ENCODE results near the gene PRDM5.

Gene PRDM5

GRCh38 chr4:120886191-120886590 lies 36.3 kb downstream of the PRDM5 start:
- H4K12ac ChIP-seq (ENCODE audit: low read depth, low read length), result no peak overlapping the region
- H3K9ac ChIP-seq (ENCODE audit: low read length), result no peak overlapping the region
- no peak overlapping the region for H2BK120ac ChIP-seq (ENCODE audit: insufficient read depth, low read length, poor library complexity)
- H3K4ac ChIP-seq (ENCODE audit: low read depth, low read length), result no peak overlapping the region
- H4K91ac ChIP-seq (ENCODE audit: low read depth, low read length), result no peak overlapping the region
- H3K4me3 ChIP-seq (ENCODE audit: low read depth, low read length), result no peak overlapping the region
- H3K18ac ChIP-seq (ENCODE audit: low read length), result no peak overlapping the region
- DNase-seq, result no peak
- H3K23ac ChIP-seq (ENCODE audit: low read length), result no peak overlapping the region
- H4K8ac ChIP-seq (ENCODE audit: low read depth, low read length), result no peak overlapping the region
- H2AFZ ChIP-seq (ENCODE audit: insufficient read depth, low read length, poor library complexity), result no peak overlapping the region
- no peak overlapping the region for H3K4me2 ChIP-seq (ENCODE audit: low read length)
- H3K79me2 ChIP-seq (ENCODE audit: control insufficient read depth, insufficient read depth, low read length, poor library complexity), result no peaks in the 10 kb centered on the region
- no peaks in the 10 kb centered on the region for H3K4me1 ChIP-seq (ENCODE audit: control insufficient read depth in 1 of 2, insufficient read depth in 2 of 2, low read length in 2 of 2)
- no peaks in the 10 kb centered on the region for H3K9me3 ChIP-seq (ENCODE audit: insufficient read depth, low read depth, low read length)
- no peak overlapping the region for H3K27ac ChIP-seq (ENCODE audit: low read depth, low read length)
- H3K36me3 ChIP-seq (ENCODE audit: control insufficient read depth in 1 of 2, insufficient read depth in 2 of 2, low read length in 2 of 2), result peaks cover 2 to 5% of the 10 kb centered on the region in 2 experiments
- no peak overlapping the region for H2BK12ac ChIP-seq (ENCODE audit: low read length)
- no peak overlapping the region for H2AK5ac ChIP-seq (ENCODE audit: low read length)
- H3K79me1 ChIP-seq (ENCODE audit: low read length), result no peaks in the 10 kb centered on the region
- no peaks in the 10 kb centered on the region for H3K27me3 ChIP-seq (ENCODE audit: insufficient read depth, low read length)
- H3K14ac ChIP-seq (ENCODE audit: low read length), result no peak overlapping the region
- no peak overlapping the region for H2BK5ac ChIP-seq (ENCODE audit: low read depth, low read length, poor library complexity)

GRCh38 chr4:120881846-120882245 lies 40.7 kb downstream of the PRDM5 start:
- Histone ChIP-seq H3K4me3 (ENCODE audit: low read depth, low read length) (no peak overlapping the region), H3K9me3 (ENCODE audit: insufficient read depth, low read depth, low read length) (no peaks in the 10 kb centered on the region), H2AFZ (ENCODE audit: insufficient read depth, low read length, poor library complexity) (no peak overlapping the region), H3K27me3 (ENCODE audit: insufficient read depth, low read length) (no peaks in the 10 kb centered on the region), H4K12ac (ENCODE audit: low read depth, low read length) (no peak overlapping the region), H3K23ac (ENCODE audit: low read length) (no peak overlapping the region), H3K4ac (ENCODE audit: low read depth, low read length) (no peak overlapping the region), H2BK5ac (ENCODE audit: low read depth, low read length, poor library complexity) (no peak overlapping the region), H3K79me2 (ENCODE audit: control insufficient read depth, insufficient read depth, low read length, poor library complexity) (no peaks in the 10 kb centered on the region), H3K4me1 (ENCODE audit: control insufficient read depth in 1 of 2, insufficient read depth in 2 of 2, low read length in 2 of 2) (no peaks in the 10 kb centered on the region), H4K8ac (ENCODE audit: low read depth, low read length) (no peak overlapping the region), H3K36me3 (ENCODE audit: control insufficient read depth in 1 of 2, insufficient read depth in 2 of 2, low read length in 2 of 2) (peaks cover 2 to 5% of the 10 kb centered on the region in 2 experiments), H3K79me1 (ENCODE audit: low read length) (no peaks in the 10 kb centered on the region), H2AK5ac (ENCODE audit: low read length) (no peak overlapping the region), H3K14ac (ENCODE audit: low read length) (no peak overlapping the region), H3K27ac (ENCODE audit: low read depth, low read length) (no peak overlapping the region), H3K18ac (ENCODE audit: low read length) (no peak overlapping the region), H2BK12ac (ENCODE audit: low read length) (no peak overlapping the region), H2BK120ac (ENCODE audit: insufficient read depth, low read length, poor library complexity) (no peak overlapping the region), H3K9ac (ENCODE audit: low read length) (no peak overlapping the region), H3K4me2 (ENCODE audit: low read length) (no peak overlapping the region), H4K91ac (ENCODE audit: low read depth, low read length) (no peak overlapping the region)
- WGBS (ENCODE audit: extremely low coverage, insufficient coverage, insufficient read length), result no CpG with 5 or more reads among the region's 4 CpGs
- DNase-seq, result no peak

- no peak for DNase-seq
- H3K18ac ChIP-seq (ENCODE audit: low read length), result no peak overlapping the region
- H2BK120ac ChIP-seq (ENCODE audit: insufficient read depth, low read length, poor library complexity), result no peak overlapping the region
- H2BK5ac ChIP-seq (ENCODE audit: low read depth, low read length, poor library complexity), result no peak overlapping the region
- H4K8ac ChIP-seq (ENCODE audit: low read depth, low read length), result no peak overlapping the region
- H3K36me3 ChIP-seq (ENCODE audit: control insufficient read depth in 1 of 2, insufficient read depth in 2 of 2, low read length in 2 of 2), result peaks cover 2 to 5% of the 10 kb centered on the region in 2 experiments
- no peak overlapping the region for H3K27ac ChIP-seq (ENCODE audit: low read depth, low read length)
- H3K79me1 ChIP-seq (ENCODE audit: low read length), result no peaks in the 10 kb centered on the region
- no peak overlapping the region for H3K4me3 ChIP-seq (ENCODE audit: low read depth, low read length)
- H3K9ac ChIP-seq (ENCODE audit: low read length), result no peak overlapping the region
- WGBS (ENCODE audit: extremely low coverage, insufficient coverage, insufficient read length), result no CpG with 5 or more reads among the region's 2 CpGs
- H3K79me2 ChIP-seq (ENCODE audit: control insufficient read depth, insufficient read depth, low read length, poor library complexity), result no peaks in the 10 kb centered on the region
- H2AFZ ChIP-seq (ENCODE audit: insufficient read depth, low read length, poor library complexity), result no peak overlapping the region
- no peak overlapping the region for H4K12ac ChIP-seq (ENCODE audit: low read depth, low read length)
- H3K4me2 ChIP-seq (ENCODE audit: low read length), result no peak overlapping the region
- no peak overlapping the region for H4K91ac ChIP-seq (ENCODE audit: low read depth, low read length)
- no peak overlapping the region for H3K4ac ChIP-seq (ENCODE audit: low read depth, low read length)
- no peak overlapping the region for H3K14ac ChIP-seq (ENCODE audit: low read length)
- H3K4me1 ChIP-seq (ENCODE audit: control insufficient read depth in 1 of 2, insufficient read depth in 2 of 2, low read length in 2 of 2), result no peaks in the 10 kb centered on the region
- no peak overlapping the region for H2BK12ac ChIP-seq (ENCODE audit: low read length)
- no peak overlapping the region for H3K23ac ChIP-seq (ENCODE audit: low read length)
- H3K9me3 ChIP-seq (ENCODE audit: insufficient read depth, low read depth, low read length), result no peaks in the 10 kb centered on the region
- no peaks in the 10 kb centered on the region for H3K27me3 ChIP-seq (ENCODE audit: insufficient read depth, low read length)
- H2AK5ac ChIP-seq (ENCODE audit: low read length), result no peak overlapping the region
Observed at GRCh38 chr4:120881351-120881750, 41.2 kb downstream of the PRDM5 start.

- no peak overlapping the region for H3K27ac ChIP-seq (ENCODE audit: low read depth, low read length)
- H3K4me2 ChIP-seq (ENCODE audit: low read length), result no peak overlapping the region
- H2BK12ac ChIP-seq (ENCODE audit: low read length), result no peak overlapping the region
- H4K8ac ChIP-seq (ENCODE audit: low read depth, low read length), result no peak overlapping the region
- H3K14ac ChIP-seq (ENCODE audit: low read length), result no peak overlapping the region
- H3K79me2 ChIP-seq (ENCODE audit: control insufficient read depth, insufficient read depth, low read length, poor library complexity), result no peaks in the 10 kb centered on the region
- no peak overlapping the region for H4K91ac ChIP-seq (ENCODE audit: low read depth, low read length)
- no peak overlapping the region for H3K9ac ChIP-seq (ENCODE audit: low read length)
- no peak overlapping the region for H2AK5ac ChIP-seq (ENCODE audit: low read length)
- no peak overlapping the region for H2BK120ac ChIP-seq (ENCODE audit: insufficient read depth, low read length, poor library complexity)
- H2BK5ac ChIP-seq (ENCODE audit: low read depth, low read length, poor library complexity), result no peak overlapping the region
- H3K23ac ChIP-seq (ENCODE audit: low read length), result no peak overlapping the region
- H3K4me3 ChIP-seq (ENCODE audit: low read depth, low read length), result no peak overlapping the region
- no peak overlapping the region for H4K12ac ChIP-seq (ENCODE audit: low read depth, low read length)
- no peak overlapping the region for H3K18ac ChIP-seq (ENCODE audit: low read length)
- no CpG with 5 or more reads among the region's 3 CpGs for WGBS (ENCODE audit: extremely low coverage, insufficient coverage, insufficient read length)
- DNase-seq, result no peak
- peaks cover 3% of the 10 kb centered on the region for H3K79me1 ChIP-seq (ENCODE audit: low read length)
- H3K4me1 ChIP-seq (ENCODE audit: control insufficient read depth in 1 of 2, insufficient read depth in 2 of 2, low read length in 2 of 2), result peaks cover 2 to 7% of the 10 kb centered on the region in 2 experiments
- no peaks in the 10 kb centered on the region for H3K27me3 ChIP-seq (ENCODE audit: insufficient read depth, low read length)
- H3K9me3 ChIP-seq (ENCODE audit: insufficient read depth, low read depth, low read length), result no peaks in the 10 kb centered on the region
- no peak overlapping the region for H2AFZ ChIP-seq (ENCODE audit: insufficient read depth, low read length, poor library complexity)
- no peak overlapping the region for H3K4ac ChIP-seq (ENCODE audit: low read depth, low read length)
- peaks cover 2% of the 10 kb centered on the region in 2 experiments for H3K36me3 ChIP-seq (ENCODE audit: control insufficient read depth in 1 of 2, insufficient read depth in 2 of 2, low read length in 2 of 2)
Observed at GRCh38 chr4:120877021-120877420, 45.5 kb downstream of the PRDM5 start.
